ENCODE data around the gene PIMREG.

PIMREG gene

DNA sequence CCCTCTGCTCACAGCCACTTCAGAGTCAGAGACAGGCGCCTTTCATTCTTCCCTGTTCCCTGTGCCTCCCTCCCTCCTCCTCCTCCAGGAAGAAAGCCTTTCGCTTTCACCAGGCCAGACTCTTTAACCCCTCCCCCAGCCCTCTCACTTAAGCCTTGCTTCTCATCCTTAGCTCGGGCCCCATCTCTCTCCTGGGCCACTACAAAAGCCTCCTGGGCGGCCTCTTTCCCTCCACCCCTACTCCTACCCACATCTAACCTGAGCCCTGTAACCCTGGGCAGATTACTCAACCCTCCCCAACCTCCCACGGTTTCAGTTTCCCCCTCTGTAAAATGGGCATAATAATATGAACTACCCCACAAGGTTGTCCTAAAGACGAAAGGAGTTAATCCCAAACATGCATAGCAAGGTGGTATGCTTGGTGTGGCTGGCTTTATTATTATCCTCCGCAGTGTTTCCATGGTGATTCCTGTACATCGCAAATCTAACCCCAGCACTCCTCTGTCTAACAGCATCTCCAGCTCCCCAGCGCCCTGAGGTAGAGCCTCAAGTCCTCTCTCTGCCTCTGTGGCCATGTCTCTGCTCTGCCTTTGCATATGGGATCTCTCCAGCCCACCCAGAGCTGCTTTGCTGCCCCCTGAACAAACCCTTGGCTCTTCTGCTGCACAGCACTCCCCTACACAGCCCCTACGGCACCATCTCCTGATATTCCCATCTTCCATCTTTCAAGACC lies 17.7 kb downstream of the PIMREG start:
- DNase-seq (ENCODE audit: low spot score), result no peak

DNA sequence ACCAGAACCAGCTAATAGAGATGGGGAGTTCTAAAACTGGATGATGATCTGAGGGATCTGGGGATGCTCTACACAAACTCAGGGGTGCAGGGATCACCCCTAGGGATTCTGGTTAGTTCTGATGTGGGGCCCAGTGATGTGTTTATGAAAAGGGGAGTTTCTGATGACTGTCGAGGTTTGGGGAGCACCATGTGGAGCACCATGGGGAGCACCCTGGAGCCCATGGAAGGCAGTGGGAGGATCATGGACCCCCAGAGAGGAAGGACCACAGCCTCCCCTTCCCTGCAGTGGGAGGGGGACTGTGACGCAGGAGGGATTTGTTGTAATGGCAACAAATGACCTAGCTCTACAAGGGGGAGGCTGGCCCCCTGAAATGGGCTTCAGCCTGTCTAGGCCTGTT lies 18.4 kb downstream of the PIMREG start:
- no peak for DNase-seq (ENCODE audit: low spot score)

GRCh38 chr17:6463616-6464445 lies 19.6 kb downstream of the PIMREG start:
- DNase-seq (ENCODE audit: low spot score), result no peak

- DNase-seq (ENCODE audit: low spot score), result no peak
Observed at GRCh38 chr17:6464446-6465041, 20.3 kb downstream of the PIMREG start.

- DNase-seq (ENCODE audit: low spot score), result no peak
Observed at GRCh38 chr17:6465206-6466003, 21.1 kb downstream of the PIMREG start.

- no peak for DNase-seq (ENCODE audit: low spot score)
Observed at GRCh38 chr17:6467567-6467966, 23.3 kb downstream of the PIMREG start.

GRCh38 chr17:6468051-6468790 lies 24.0 kb downstream of the PIMREG start:
- no peak for DNase-seq (ENCODE audit: low spot score)

GRCh38 chr17:6470146-6470718 lies 26.0 kb downstream of the PIMREG start:
- DNase-seq (ENCODE audit: low spot score), result no peak

GRCh38 chr17:6470751-6471521 lies 26.7 kb downstream of the PIMREG start:
- no peak for DNase-seq (ENCODE audit: low spot score)

- DNase-seq (ENCODE audit: low spot score), result no peak
Observed at GRCh38 chr17:6471531-6472465, 27.5 kb downstream of the PIMREG start.

- no peak for DNase-seq (ENCODE audit: low spot score)
Observed at GRCh38 chr17:6472517-6472916, 28.3 kb downstream of the PIMREG start.

GRCh38 chr17:6473128-6473767 lies 29.0 kb downstream of the PIMREG start:
- peak; percentile 94 for DNase-seq (ENCODE audit: low spot score)

- DNase-seq (ENCODE audit: low spot score), result no peak
Observed at GRCh38 chr17:6474376-6474775, 30.1 kb downstream of the PIMREG start.

DNA sequence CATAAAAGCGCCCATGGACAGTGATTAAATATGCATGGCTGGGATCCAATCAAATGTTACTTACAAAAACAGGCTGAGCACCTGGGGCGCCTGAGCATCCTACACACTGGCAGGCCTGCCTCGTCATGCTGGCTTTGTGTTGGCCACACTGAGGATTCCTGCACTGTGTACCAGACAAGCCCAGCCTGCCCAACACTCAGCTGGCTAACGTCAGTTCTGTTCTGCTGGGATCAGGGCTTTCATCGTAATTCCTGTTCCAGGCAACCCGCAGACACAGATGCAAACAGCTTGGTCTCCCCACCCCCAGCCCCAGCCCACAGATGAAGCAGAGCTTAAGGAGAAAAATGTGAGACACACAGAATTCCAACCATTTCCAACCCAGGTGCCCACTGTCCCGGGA lies 30.7 kb downstream of the PIMREG start:
- DNase-seq (ENCODE audit: low spot score), result no peak

DNA sequence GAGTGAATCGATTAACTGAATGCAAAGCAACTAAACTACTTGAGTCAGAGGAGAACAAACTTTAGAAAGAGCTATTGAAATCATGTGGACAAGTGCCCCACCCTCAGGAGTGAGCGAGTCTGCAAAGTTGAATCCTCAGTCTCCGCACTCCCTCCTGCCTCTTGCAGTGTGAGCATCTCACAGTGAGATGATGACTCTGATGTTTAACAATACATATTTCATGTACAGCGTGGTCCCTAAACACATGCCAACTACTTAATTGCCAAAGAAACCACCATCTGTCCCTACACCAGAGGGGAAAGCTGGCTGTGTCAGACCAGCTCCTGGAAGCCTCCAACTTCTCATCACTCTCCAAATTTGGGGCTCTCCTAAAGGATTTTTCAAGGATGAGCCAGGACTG lies 31.2 kb downstream of the PIMREG start:
- DNase-seq (ENCODE audit: low spot score), result no peak

DNA sequence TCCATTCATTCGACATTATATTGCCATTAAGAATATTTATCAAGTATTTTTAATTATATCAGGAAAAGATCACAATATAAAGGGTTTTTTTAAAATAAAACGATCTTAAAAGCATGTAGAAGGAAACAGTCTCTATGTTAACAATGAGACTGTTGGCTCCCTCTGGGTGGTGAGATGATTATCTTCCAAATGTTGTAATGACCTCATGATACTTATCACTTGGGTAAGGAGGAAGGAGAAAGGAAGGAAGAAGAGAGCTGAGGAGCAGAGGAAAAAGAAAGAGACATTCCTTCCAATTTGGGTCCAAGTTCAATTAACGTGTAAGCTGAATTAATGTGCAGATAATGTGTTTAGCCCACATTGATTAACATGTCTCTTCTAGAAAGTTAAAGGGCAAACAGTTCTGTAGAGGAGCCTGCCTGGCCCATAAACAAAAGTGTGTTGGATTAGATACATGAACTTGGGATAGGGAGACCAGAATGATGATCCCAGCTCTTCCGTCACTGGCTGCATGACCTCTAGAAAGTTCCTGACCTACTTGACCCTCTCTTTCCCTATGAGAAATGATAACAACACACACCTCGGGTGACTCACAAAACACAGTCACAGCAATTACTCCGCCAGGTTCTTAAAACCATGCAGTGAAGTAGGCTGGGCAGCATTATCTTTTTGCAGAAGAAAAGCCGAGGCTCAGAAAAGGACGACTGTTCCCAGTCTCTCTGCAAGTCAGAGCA lies 32.0 kb downstream of the PIMREG start:
- DNase-seq (ENCODE audit: low spot score), result no peak

GRCh38 chr17:6476810-6477179 lies 32.5 kb downstream of the PIMREG start:
- DNase-seq (ENCODE audit: low spot score), result no peak

DNA sequence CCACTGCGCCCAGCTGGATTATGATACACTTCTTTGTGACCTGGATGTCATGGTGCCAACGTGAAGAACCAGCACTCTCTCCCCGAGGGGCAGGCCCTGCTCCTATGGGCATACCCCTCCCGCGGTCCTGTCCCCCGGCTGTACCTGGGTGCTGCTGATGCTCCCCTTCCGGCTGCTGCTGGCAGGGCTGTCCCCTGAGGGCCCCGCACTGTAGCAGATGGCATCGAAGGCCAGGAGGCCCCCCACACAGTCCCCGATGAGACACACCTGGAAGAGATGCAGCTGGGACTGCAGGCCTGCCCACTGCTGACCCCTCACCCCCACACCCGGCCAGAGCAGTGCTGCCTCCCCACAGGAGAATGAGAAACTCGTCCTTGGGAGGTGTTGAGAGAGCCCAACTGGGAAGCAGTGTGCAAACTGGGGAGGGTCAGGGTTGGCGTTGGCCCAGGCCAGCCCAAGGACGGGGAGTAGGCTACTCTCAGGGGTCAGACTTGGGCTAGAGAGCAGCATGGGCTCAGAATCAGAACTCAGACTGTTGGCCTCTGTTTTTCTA lies 33.7 kb downstream of the PIMREG start:
- no peak for DNase-seq (ENCODE audit: low spot score)
